HCT116 (cell line): ENCODE results near the gene FNDC5.

Experiments used
- CTCF ChIP-seq, 3 experiments: fragments of 200-600 bp in 1 of 3; sonication (generic) in 1 of 3; IDR thresholded peaks in 2 of 3; conservative IDR thresholded peaks in 1 of 3; 2 replicates each; pipeline ENCODE4 v1.5.1; 2012 to 2017; ENCODE audit warnings: low read depth in 2 of 3, low read length in 2 of 3, antibody characterized with exemption in 1 of 3, borderline replicate concordance in 1 of 3, control low read depth in 1 of 3, mild to moderate bottlenecking in 1 of 3, mixed read lengths in 1 of 3, mixed run types in 1 of 3, moderate library complexity in 1 of 3; ENCODE audit not compliant: insufficient read depth in 1 of 3
- ELF1 ChIP-seq: IDR thresholded peaks from 2 replicates; pipeline ENCODE4 v1.6.1; 2012; ENCODE audit warnings: low read depth, borderline replicate concordance
- EZH2 ChIP-seq: fragments of 200-600 bp; sonication (generic); IDR thresholded peaks from 2 replicates; pipeline ENCODE4 v1.6.1; 2017; ENCODE audit warnings: antibody characterized with exemption, mixed run types
- EZH2phosphoT487 ChIP-seq: fragments of 200-600 bp; IDR thresholded peaks from 2 replicates; pipeline ENCODE4 v1.6.1; 2018; ENCODE audit warnings: antibody characterized with exemption, borderline replicate concordance
- POLR2AphosphoS5 ChIP-seq: IDR thresholded peaks from 2 replicates; pipeline ENCODE4 v1.6.1; 2011; ENCODE audit warnings: mild to moderate bottlenecking, low read depth, low read length, moderate library complexity
- TCF7L2 ChIP-seq: IDR thresholded peaks from 2 replicates; pipeline ENCODE4 v1.7.0; 2011; ENCODE audit warnings: borderline replicate concordance, inconsistent platforms; ENCODE audit not compliant: insufficient read depth, insufficient read length; ENCODE audit errors: extremely low read depth

GRCh38 chr1:32878637-32879041 lies 7.9 kb upstream of the FNDC5 start:
- TF ChIP-seq CTCF (IDR thresholded peaks at IDR 0.05 in 2 of 3, conservative IDR thresholded peaks at IDR 0.05 in 1 of 3; ENCODE audit: borderline replicate concordance in 1 of 3, insufficient read depth in 1 of 3, low read depth in 2 of 3, low read length in 2 of 3): no peak
- TF ChIP-seq TCF7L2: no peak
- no peak for TF ChIP-seq ELF1
- TF ChIP-seq POLR2AphosphoS5: no peak
- no peak for TF ChIP-seq EZH2
- TF ChIP-seq EZH2phosphoT487: no peak
